GM12878 (cell line): ENCODE results near the gene SORCS2. TPM values are rescaled to one million over a fixed set of nuclear protein-coding genes. Genes with fewer than 3 reads are reported as not detected.

Experiments used
- ATAC-seq: fragments of 200-7000 bp; cut with Tn5 transposase; 3 replicates; pipeline ENCODE4 v1.9.1; 2020; ENCODE audit warnings: mild to moderate bottlenecking, moderate library complexity
- BruUV-seq: library from RNA; stranded (reverse); fragments of 400-500 nt; replicated peaks from 2 replicates; lab custom pipeline; 2021; lab: Mats Ljungman, UMichigan
- CTCF ChIA-PET: fragments of 300-600 bp; sonication (Branson Sonifier 250); formaldehyde crosslinking; extraction: SDS; loops from one replicate; lab custom pipeline; 2021; ENCODE audit warnings: inconsistent platforms; lab: Yijun Ruan, JAX
- POLR2A ChIA-PET: fragments of 350-600 bp; formaldehyde crosslinking; extraction: SDS; loops from one replicate; lab custom pipeline; 2021; ENCODE audit warnings: inconsistent platforms; lab: Charles Lee
- RAD21 ChIA-PET: fragments of 300-600 bp; sonication (Branson Sonifier 250); formaldehyde crosslinking; loops from one replicate; lab custom pipeline; 2023; ENCODE audit warnings: antibody characterized with exemption; ENCODE audit not compliant: unreplicated experiment; lab: Charles Lee
- SMC1A ChIA-PET: fragments of 300-600 bp; sonication (Branson Sonifier 250); formaldehyde crosslinking; loops from one replicate; lab custom pipeline; 2023; ENCODE audit not compliant: unreplicated experiment, uncharacterized antibody; lab: Charles Lee
- DNase-seq: peaks from one replicate; pipeline ENCODE4 v3.0.0-alpha.2; 2011; ENCODE audit warnings: low read depth, low spot score
- FAIRE-seq: peaks from 3 replicates; lab custom pipeline; 2011; peaks lifted over from hg19 to GRCh38; lab: Jason Lieb, UNC
- H2AFZ ChIP-seq: 2 replicates; pipeline ENCODE4 v1.6.0; 2011; ENCODE audit warnings: low read depth, low read length, control low read depth; ENCODE audit not compliant: control insufficient read depth
- H3K27ac ChIP-seq: 2 replicates; pipeline ENCODE4 v1.5.1; 2011; ENCODE audit warnings: control low read depth; ENCODE audit not compliant: control insufficient read depth, insufficient read depth
- H3K27me3 ChIP-seq, 2 experiments: replicated peaks in 1 of 2; 2 replicates each; pipeline versions ENCODE4 v1.6.0 to v1.6.1; 2011; ENCODE audit warnings: low read length in 1 of 2; ENCODE audit not compliant: control insufficient read depth in 2 of 2, insufficient read depth in 2 of 2
- H3K36me3 ChIP-seq, 2 experiments: 2 replicates each; pipeline ENCODE4 v1.5.1; 2011; ENCODE audit warnings: low read length in 1 of 2; ENCODE audit not compliant: control insufficient read depth in 2 of 2, insufficient read depth in 2 of 2
- H3K4me1 ChIP-seq: 2 replicates; pipeline ENCODE4 v1.6.1; 2011; ENCODE audit warnings: mild to moderate bottlenecking, low read length, moderate library complexity, mixed read lengths; ENCODE audit not compliant: control insufficient read depth, insufficient read depth
- H3K4me2 ChIP-seq: 2 replicates; pipeline ENCODE4 v1.6.0; 2011; ENCODE audit warnings: control low read depth; ENCODE audit not compliant: control insufficient read depth, insufficient read depth
- H3K4me3 ChIP-seq: fragments of 200-600 bp; sonication (generic); 2 replicates; pipeline ENCODE4 v1.5.1; 2016
- H3K79me2 ChIP-seq: 2 replicates; pipeline ENCODE4 v1.6.0; 2011; ENCODE audit warnings: low read length; ENCODE audit not compliant: control insufficient read depth, insufficient read depth
- H3K9ac ChIP-seq: 2 replicates; pipeline ENCODE4 v1.8.0; 2011; ENCODE audit warnings: low read length, control low read depth, mixed read lengths; ENCODE audit not compliant: control insufficient read depth, insufficient read depth
- H3K9me3 ChIP-seq: replicated peaks from 3 replicates; pipeline ENCODE4 v1.5.1; 2011; ENCODE audit warnings: mild to moderate bottlenecking, low read length; ENCODE audit not compliant: control insufficient read depth, insufficient read depth
- H4K20me1 ChIP-seq: 2 replicates; pipeline ENCODE4 v1.6.0; 2011; ENCODE audit not compliant: control insufficient read depth, insufficient read depth
- CUX1 ChIP-seq: IDR thresholded peaks from 2 replicates; pipeline ENCODE4 v1.6.1; 2012; ENCODE audit warnings: improper control_type of control experiment, low read depth, low read length; ENCODE audit not compliant: insufficient replicate concordance
- DPF2 ChIP-seq: fragments of 450-650 bp; IDR thresholded peaks from 2 replicates; pipeline ENCODE4 v1.6.1; 2017; ENCODE audit warnings: mild to moderate bottlenecking
- EGR1 ChIP-seq, 2 experiments: IDR thresholded peaks; 1 replicate in 1 of 2; 2 replicates in 1 of 2; pipeline ENCODE4 v1.6.1; 2011 to 2012; ENCODE audit warnings: low read depth in 2 of 2, low read length in 2 of 2, borderline replicate concordance in 1 of 2, mild to moderate bottlenecking in 1 of 2, moderate library complexity in 1 of 2
- HDGF ChIP-seq: fragments of 450-650 bp; IDR thresholded peaks from 2 replicates; pipeline ENCODE4 v1.6.1; 2016; ENCODE audit warnings: antibody characterized with exemption
- KLF5 ChIP-seq: fragments of 450-650 bp; IDR thresholded peaks from 2 replicates; pipeline ENCODE4 v1.6.1; 2014; ENCODE audit warnings: mild to moderate bottlenecking; ENCODE audit not compliant: partially characterized antibody
- SMAD5 ChIP-seq: IDR thresholded peaks from 2 replicates; pipeline ENCODE4 v1.6.1; 2016; ENCODE audit warnings: antibody characterized with exemption, low read depth
- ZBED1 ChIP-seq: IDR thresholded peaks from 2 replicates; pipeline ENCODE4 v1.6.1; 2016; ENCODE audit warnings: borderline replicate concordance
- ZNF217 ChIP-seq: fragments of 450-650 bp; IDR thresholded peaks from 2 replicates; pipeline ENCODE4 v1.6.1; 2017; ENCODE audit warnings: antibody characterized with exemption, mild to moderate bottlenecking
- ZNF622 ChIP-seq: fragments of 450-650 bp; IDR thresholded peaks from 2 replicates; pipeline ENCODE4 v1.6.1; 2017; ENCODE audit warnings: mild to moderate bottlenecking, inconsistent platforms
- WGBS: methylation state at CpG from one replicate; pipeline ENCODE4 v1.1.6; 2016; ENCODE audit warnings: low lambda C conversion rate; ENCODE audit not compliant: insufficient replicate concordance, insufficient coverage; ENCODE audit errors: missing lambda C conversion rate; 5-methylcytosine and 5-hydroxymethylcytosine counted together
- in situ Hi-C: fragments of 300-500 bp; cut with MboI; formaldehyde crosslinking; loops from 9 replicates; pipeline ENCODE4 v1.14.3; 2018; ENCODE audit warnings: mixed read lengths
- intact Hi-C: fragments of 100-400 bp; cut with micrococcal nuclease; formaldehyde crosslinking; loops from one replicate; pipeline ENCODE4 v1.14.2; 2022; ENCODE audit not compliant: unreplicated experiment
- polyA plus RNA-seq, 11 experiments: library from polyadenylated mRNA; depleted of rRNA in 4 of 11; unstranded in 6 of 11; stranded (reverse) in 5 of 11; fragments of >200 nt; fragmentation: Nextera tagmentation in 4 of 11; fragmentation: Illumina TruSeq in 1 of 11; extraction: Ambion mirVana in 4 of 11; extraction: Trizol in 1 of 11; gene quantifications; 1 replicate in 1 of 11; 2 replicates in 10 of 11; pipeline versions ENCODE4 v1.2.1 to v1.2.3, GENCODE V29; 2011 to 2016; ENCODE audit warnings: inconsistent platforms in 2 of 11, missing spikeins in 2 of 11, low read depth in 1 of 11
- total RNA-seq, 4 experiments: library from RNA; depleted of rRNA in 3 of 4; stranded (reverse); fragments of >200 nt in 3 of 4; fragmentation: Illumina TruSeq in 1 of 4; extraction: Trizol in 1 of 4; gene quantifications; 2 replicates each; pipeline versions ENCODE4 v1.2.1 to v1.2.3, GENCODE V29; 2013 to 2021
- TF ChIP-seq, protein P1 (sequence below): IDR thresholded peaks from 2 replicates; pipeline ENCODE4 v1.6.1; 2011; ENCODE audit warnings: low read depth, mild to moderate bottlenecking, low read length, moderate library complexity, borderline replicate concordance; ENCODE audit errors: extremely low read depth

SORCS2 gene
- total and polyA plus RNA-seq, 10 of the 15 experiments (the other 5 are each of a cell fraction or from before 2014, with no cell fraction given), result 0.01 to 0.15 (median 0.05) TPM; not detected in 5

DNA sequence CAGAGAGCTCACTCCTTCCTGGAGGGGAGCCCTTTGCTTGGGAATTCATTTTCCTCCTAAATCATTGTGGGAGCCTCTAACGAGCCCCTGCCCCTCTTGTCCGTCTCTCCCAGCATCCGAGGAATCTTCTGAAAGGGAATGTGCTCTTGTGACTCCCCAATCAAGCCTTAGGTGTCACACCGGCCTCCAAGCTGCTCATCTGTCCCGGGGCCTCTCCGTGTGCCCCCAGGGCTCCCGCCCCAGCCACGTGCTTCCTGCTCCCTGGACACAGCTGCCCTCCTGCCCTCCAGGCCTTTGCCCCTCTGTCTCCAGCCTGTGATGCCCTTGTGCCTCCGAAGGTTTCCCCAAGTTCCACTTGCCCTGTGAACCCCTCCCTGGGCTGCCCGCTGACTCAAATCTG is 507.5 kb downstream of the SORCS2 start:
- ChIA-PET CTCF (no interaction called here), SMC1A (no interaction called here), POLR2A (no interaction called here), RAD21 (no interaction called here)
- ATAC-seq (no peak), FAIRE-seq (no peak), DNase-seq (no peak)
- no peak for TF ChIP-seq KLF5
- no TSS peak for BruUV-seq
- WGBS, result 3% methylated on average over 10 of the region's 10 CpGs
- H3K36me3 ChIP-seq, result no peaks in the 10 kb centered on the region
- H4K20me1 ChIP-seq, result no peaks in the 10 kb centered on the region
- in situ Hi-C loops (no loop called here), intact Hi-C loops (no loop called here)
- no peak overlapping the region for H3K27ac ChIP-seq
- H2AFZ ChIP-seq, result no peak overlapping the region
- H3K4me2 ChIP-seq, result no peak overlapping the region
- no peak overlapping the region for H3K4me3 ChIP-seq
- H3K9me3 ChIP-seq, result no peaks in the 10 kb centered on the region
- no peak overlapping the region for H3K9ac ChIP-seq
- H3K4me1 ChIP-seq, result no peaks in the 10 kb centered on the region
- H3K79me2 ChIP-seq, result no peaks in the 10 kb centered on the region
- no peaks in the 10 kb centered on the region for H3K27me3 ChIP-seq

DNA sequence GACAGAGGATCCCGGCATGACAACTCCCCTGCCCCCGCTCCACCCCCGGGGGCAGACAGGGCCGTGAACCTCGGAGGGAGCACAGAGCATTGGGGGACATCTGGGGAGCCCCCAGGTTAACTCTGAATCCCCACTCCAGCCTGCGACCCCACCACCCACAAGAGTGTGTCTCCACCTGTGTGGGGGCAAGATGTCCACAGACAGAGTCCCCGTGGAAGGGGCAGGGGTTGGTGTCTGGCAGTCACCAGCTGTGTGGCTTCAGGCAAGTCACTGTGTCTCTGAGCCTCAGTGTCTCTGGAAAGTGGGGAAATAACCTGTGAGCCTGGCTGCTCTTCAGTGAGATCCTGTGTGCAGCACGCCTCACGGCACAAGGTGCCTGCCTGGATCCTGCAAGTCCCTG is 508.3 kb downstream of the SORCS2 start:
- Histone ChIP-seq H3K27ac (no peak overlapping the region), H3K4me1 (no peaks in the 10 kb centered on the region), H3K27me3 (no peaks in the 10 kb centered on the region), H3K36me3 (no peaks in the 10 kb centered on the region), H3K79me2 (no peaks in the 10 kb centered on the region), H3K4me3 (no peak overlapping the region), H3K9me3 (no peaks in the 10 kb centered on the region), H2AFZ (no peak overlapping the region), H3K9ac (no peak overlapping the region), H3K4me2 (no peak overlapping the region), H4K20me1 (no peaks in the 10 kb centered on the region)
- no peak for DNase-seq
- 15% methylated on average over 7 of the region's 9 CpGs for WGBS
- POLR2A ChIA-PET, result no interaction called here
- in situ Hi-C loops (no loop called here), intact Hi-C loops (no loop called here)
- BruUV-seq, result no TSS peak
- SMC1A ChIA-PET, result no interaction called here
- TF ChIP-seq ZNF622 (no peak), SMAD5 (no peak), EGR1 (IDR thresholded peaks at IDR 0.05; ENCODE audit: borderline replicate concordance in 1 of 2, low read depth in 2 of 2, low read length in 2 of 2) (no peak), DPF2 (no peak), CUX1 (no peak), ZNF217 (no peak), ZBED1 (no peak), HDGF (no peak)
- TF ChIP-seq, protein P1, sequence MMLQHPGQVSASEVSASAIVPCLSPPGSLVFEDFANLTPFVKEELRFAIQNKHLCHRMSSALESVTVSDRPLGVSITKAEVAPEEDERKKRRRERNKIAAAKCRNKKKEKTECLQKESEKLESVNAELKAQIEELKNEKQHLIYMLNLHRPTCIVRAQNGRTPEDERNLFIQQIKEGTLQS, result no peak
- CTCF ChIA-PET, result no interaction called here
- ATAC-seq, result no peak
- RAD21 ChIA-PET, result no interaction called here
- no peak for FAIRE-seq
